SK-N-SH (cell line): ENCODE results near the gene FDPS. TPM values are rescaled to one million over a fixed set of nuclear protein-coding genes. Genes with fewer than 3 reads are reported as not detected.

Experiments
- CTCF ChIA-PET: fragments of 300-600, 350-600 bp; formaldehyde crosslinking; extraction: SDS; loops from one replicate; lab custom pipeline; 2021; lab: Yijun Ruan, JAX
- POLR2A ChIA-PET: fragments of 350-600 bp; sonication (Branson Sonifier 250); formaldehyde crosslinking; extraction: SDS; loops from one replicate; lab custom pipeline; 2020; ENCODE audit warnings: antibody characterized with exemption, inconsistent platforms; lab: Yijun Ruan, JAX
- DNase-seq: peaks from one replicate; pipeline ENCODE4 v3.0.0; 2012
- H2AFZ ChIP-seq: fragments of 200-600 bp; sonication (generic); 2 replicates; pipeline ENCODE4 v1.8.1; 2016; ENCODE audit warnings: antibody characterized with exemption, mild to moderate bottlenecking, low read depth
- H3F3A ChIP-seq: fragments of 200-600 bp; sonication (generic); replicated peaks from 2 replicates; pipeline ENCODE3; 2016; ENCODE audit warnings: antibody characterized with exemption, mild to moderate bottlenecking; ENCODE audit not compliant: insufficient read depth
- H3K27ac ChIP-seq, 2 experiments: fragments of 200-500 bp in 1 of 2; fragments of 200-600 bp in 1 of 2; sonication (Bioruptor generic) in 1 of 2; sonication (generic), shearing (Covaris generic) in 1 of 2; 2 replicates each; pipeline versions ENCODE4 v1.5.1 to v1.6.1; 2014 to 2016; ENCODE audit warnings: low read depth in 2 of 2, inconsistent platforms in 1 of 2, low read length in 1 of 2, mild to moderate bottlenecking in 1 of 2, mixed read lengths in 1 of 2
- H3K27me3 ChIP-seq: fragments of 200-600 bp; sonication (generic), shearing (Covaris generic); 2 replicates; pipeline ENCODE4 v1.6.1; 2016; ENCODE audit warnings: mixed run types; ENCODE audit not compliant: insufficient read depth
- H3K36me3 ChIP-seq, 2 experiments: fragments of 200-500 bp in 1 of 2; fragments of 200-600 bp in 1 of 2; sonication (Bioruptor generic) in 1 of 2; sonication (generic) in 1 of 2; replicated peaks in 1 of 2; 2 replicates each; pipeline versions ENCODE3 to v1.5.1; 2014 to 2016; ENCODE audit warnings: low read length in 1 of 2, mild to moderate bottlenecking in 1 of 2; ENCODE audit not compliant: insufficient read depth in 2 of 2, control insufficient read depth in 1 of 2
- H3K4me1 ChIP-seq, 2 experiments: fragments of 200-500 bp in 1 of 2; fragments of 200-600 bp in 1 of 2; sonication (Bioruptor generic) in 1 of 2; sonication (generic), shearing (Covaris generic) in 1 of 2; 2 replicates each; pipeline versions ENCODE4 v1.5.1 to v1.6.1; 2014 to 2016; ENCODE audit warnings: low read depth in 1 of 2, low read length in 1 of 2, mixed run types in 1 of 2; ENCODE audit not compliant: insufficient read depth in 2 of 2, control insufficient read depth in 1 of 2
- H3K4me2 ChIP-seq: fragments of 200-600 bp; sonication (generic), shearing (Covaris generic); 2 replicates; pipeline ENCODE4 v1.6.1; 2017; ENCODE audit warnings: mixed run types
- H3K4me3 ChIP-seq, 2 experiments: fragments of 200-500 bp in 1 of 2; fragments of 200-600 bp in 1 of 2; sonication (Bioruptor generic) in 1 of 2; sonication (generic), shearing (Covaris generic) in 1 of 2; 2 replicates each; pipeline versions ENCODE4 v1.5.1 to v1.8.1; 2014 to 2016; ENCODE audit warnings: low read depth in 2 of 2, inconsistent platforms in 1 of 2, low read length in 1 of 2, mild to moderate bottlenecking in 1 of 2, mixed read lengths in 1 of 2, moderate library complexity in 1 of 2
- H3K79me2 ChIP-seq: fragments of 200-600 bp; sonication (generic); 2 replicates; pipeline ENCODE4 v1.8.1; 2017; ENCODE audit warnings: mild to moderate bottlenecking; ENCODE audit not compliant: insufficient read depth
- H3K9ac ChIP-seq: fragments of 200-600 bp; sonication (generic); 2 replicates; pipeline ENCODE4 v1.6.1; 2017; ENCODE audit warnings: mixed run types
- H3K9me2 ChIP-seq: fragments of 200-600 bp; sonication (generic); 2 replicates; pipeline ENCODE4 v1.6.1; 2017; ENCODE audit warnings: mixed run types
- H3K9me3 ChIP-seq: fragments of 200-600 bp; sonication (generic); 2 replicates; pipeline ENCODE4 v1.6.1; 2017; ENCODE audit warnings: mixed run types, mild to moderate bottlenecking, moderate library complexity
- H4K20me1 ChIP-seq: fragments of 200-600 bp; sonication (generic); 2 replicates; pipeline ENCODE4 v1.6.1; 2017; ENCODE audit warnings: mild to moderate bottlenecking, mixed run types; ENCODE audit not compliant: insufficient read depth
- ELF1 ChIP-seq: IDR thresholded peaks from 2 replicates; pipeline ENCODE4 v1.4.0; 2012
- EZH2phosphoT487 ChIP-seq: fragments of 200-600 bp; sonication (generic); IDR thresholded peaks from 2 replicates; pipeline ENCODE4 v1.6.1; 2017; ENCODE audit warnings: low read depth, mixed run types, mild to moderate bottlenecking, antibody characterized with exemption, moderate library complexity, borderline replicate concordance
- FOXJ3 ChIP-seq: sonication (generic); formaldehyde crosslinking; IDR thresholded peaks from 2 replicates; pipeline ENCODE4 v1.5.1; 2020; ENCODE audit warnings: mild to moderate bottlenecking, missing genetic modification reagents
- GATA2 ChIP-seq: sonication (generic); formaldehyde crosslinking; IDR thresholded peaks from 2 replicates; pipeline ENCODE4 v1.5.0; 2020; ENCODE audit warnings: mild to moderate bottlenecking, missing genetic modification reagents
- RXRA ChIP-seq: IDR thresholded peaks from 2 replicates; pipeline ENCODE4 v1.4.0; 2012; ENCODE audit warnings: low read depth, mild to moderate bottlenecking, borderline replicate concordance
- TAF1 ChIP-seq: IDR thresholded peaks from 2 replicates; pipeline ENCODE4 v1.6.1; 2012; ENCODE audit warnings: low read depth, mild to moderate bottlenecking, low read length, moderate library complexity, borderline replicate concordance
- TCF12 ChIP-seq: IDR thresholded peaks from 2 replicates; pipeline ENCODE4 v1.4.0; 2012
- TEAD4 ChIP-seq: IDR thresholded peaks from 2 replicates; pipeline ENCODE4 v1.4.0; 2012; ENCODE audit warnings: mild to moderate bottlenecking, borderline replicate concordance; ENCODE audit not compliant: insufficient read depth
- YY1 ChIP-seq: IDR thresholded peaks from 2 replicates; pipeline ENCODE4 v1.4.0; 2012; ENCODE audit warnings: low read depth, mild to moderate bottlenecking
- WGBS: methylation state at CpG from one replicate; pipeline ENCODE4 v1.1.6; 2017; ENCODE audit warnings: low lambda C conversion rate; 5-methylcytosine and 5-hydroxymethylcytosine counted together
- polyA plus RNA-seq, 3 experiments: library from polyadenylated mRNA; depleted of rRNA; stranded (reverse); fragments of >200 nt; gene quantifications; 2 replicates each; pipeline ENCODE4 v1.2.3, GENCODE V29; 2012
- TF ChIP-seq, protein P1 (sequence below): fragments of 200-600 bp; sonication (generic); IDR thresholded peaks from 2 replicates; pipeline ENCODE4 v1.6.1; 2017; ENCODE audit warnings: antibody characterized with exemption, mild to moderate bottlenecking, moderate library complexity
- TF ChIP-seq, protein P2 (sequence below): fragments of 150-350 bp; IDR thresholded peaks from 2 replicates; pipeline ENCODE4 v1.6.1; 2016; ENCODE audit warnings: mild to moderate bottlenecking, low read depth, low read length
- TF ChIP-seq, protein P3 (sequence below): IDR thresholded peaks from 2 replicates; pipeline ENCODE4 v1.4.0; 2012; ENCODE audit warnings: low read depth
- TF ChIP-seq, protein P4 (sequence below): IDR thresholded peaks from 2 replicates; pipeline ENCODE4; 2012
- TF ChIP-seq, protein P5 (sequence below): fragments of 150-350 bp; IDR thresholded peaks from 2 replicates; pipeline ENCODE4 v1.6.1; 2017; ENCODE audit warnings: antibody characterized with exemption, low read length, low read depth, borderline replicate concordance

The FDPS gene
- polyA plus RNA-seq, 1 of the 3 experiments (the other 2 are of a cell fraction) = 126 TPM

DNA sequence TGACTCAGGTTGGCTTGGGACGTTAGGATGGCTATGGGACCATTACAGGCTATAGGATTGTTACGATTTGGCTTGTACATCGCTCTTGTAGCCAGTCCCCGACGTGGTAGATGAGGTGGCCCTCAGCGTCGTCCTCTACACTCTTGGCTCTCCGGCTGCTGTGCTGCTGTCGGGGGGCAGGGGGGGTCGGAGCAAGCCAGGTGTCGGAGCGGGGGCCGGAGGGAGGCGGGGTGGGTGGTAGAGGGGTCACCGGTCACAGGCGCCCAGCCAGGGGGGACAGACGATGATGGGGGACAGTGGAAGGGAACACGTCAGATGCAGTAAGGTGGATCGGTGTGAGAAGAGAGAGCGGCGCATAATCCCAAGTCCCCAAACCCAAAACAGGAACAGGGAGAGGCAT, 40.0 kb upstream of the FDPS start:
- peaks cover 15% of the 10 kb centered on the region for H4K20me1 ChIP-seq
- H3F3A ChIP-seq = peaks cover 25% of the 10 kb centered on the region
- CTCF ChIA-PET = interaction anchor here (0.7 to 13.2 kb wide), 3 partner anchors 9 to 18 kb away, joined by 3 to 126 read pairs (median 3); no protein-coding TSS in a partner anchor
- H3K9me3 ChIP-seq = no peaks in the 10 kb centered on the region
- TF ChIP-seq, protein P1, sequence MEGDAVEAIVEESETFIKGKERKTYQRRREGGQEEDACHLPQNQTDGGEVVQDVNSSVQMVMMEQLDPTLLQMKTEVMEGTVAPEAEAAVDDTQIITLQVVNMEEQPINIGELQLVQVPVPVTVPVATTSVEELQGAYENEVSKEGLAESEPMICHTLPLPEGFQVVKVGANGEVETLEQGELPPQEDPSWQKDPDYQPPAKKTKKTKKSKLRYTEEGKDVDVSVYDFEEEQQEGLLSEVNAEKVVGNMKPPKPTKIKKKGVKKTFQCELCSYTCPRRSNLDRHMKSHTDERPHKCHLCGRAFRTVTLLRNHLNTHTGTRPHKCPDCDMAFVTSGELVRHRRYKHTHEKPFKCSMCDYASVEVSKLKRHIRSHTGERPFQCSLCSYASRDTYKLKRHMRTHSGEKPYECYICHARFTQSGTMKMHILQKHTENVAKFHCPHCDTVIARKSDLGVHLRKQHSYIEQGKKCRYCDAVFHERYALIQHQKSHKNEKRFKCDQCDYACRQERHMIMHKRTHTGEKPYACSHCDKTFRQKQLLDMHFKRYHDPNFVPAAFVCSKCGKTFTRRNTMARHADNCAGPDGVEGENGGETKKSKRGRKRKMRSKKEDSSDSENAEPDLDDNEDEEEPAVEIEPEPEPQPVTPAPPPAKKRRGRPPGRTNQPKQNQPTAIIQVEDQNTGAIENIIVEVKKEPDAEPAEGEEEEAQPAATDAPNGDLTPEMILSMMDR = no peak
- TF ChIP-seq, protein P2, sequence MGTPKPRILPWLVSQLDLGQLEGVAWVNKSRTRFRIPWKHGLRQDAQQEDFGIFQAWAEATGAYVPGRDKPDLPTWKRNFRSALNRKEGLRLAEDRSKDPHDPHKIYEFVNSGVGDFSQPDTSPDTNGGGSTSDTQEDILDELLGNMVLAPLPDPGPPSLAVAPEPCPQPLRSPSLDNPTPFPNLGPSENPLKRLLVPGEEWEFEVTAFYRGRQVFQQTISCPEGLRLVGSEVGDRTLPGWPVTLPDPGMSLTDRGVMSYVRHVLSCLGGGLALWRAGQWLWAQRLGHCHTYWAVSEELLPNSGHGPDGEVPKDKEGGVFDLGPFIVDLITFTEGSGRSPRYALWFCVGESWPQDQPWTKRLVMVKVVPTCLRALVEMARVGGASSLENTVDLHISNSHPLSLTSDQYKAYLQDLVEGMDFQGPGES = no peak
- TF ChIP-seq ELF1 (no peak), GATA2 (no peak), TCF12 (no peak), TEAD4 (no peak)
- TF ChIP-seq, protein P3, sequence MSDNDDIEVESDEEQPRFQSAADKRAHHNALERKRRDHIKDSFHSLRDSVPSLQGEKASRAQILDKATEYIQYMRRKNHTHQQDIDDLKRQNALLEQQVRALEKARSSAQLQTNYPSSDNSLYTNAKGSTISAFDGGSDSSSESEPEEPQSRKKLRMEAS = no peak
- TF ChIP-seq, protein P4, sequence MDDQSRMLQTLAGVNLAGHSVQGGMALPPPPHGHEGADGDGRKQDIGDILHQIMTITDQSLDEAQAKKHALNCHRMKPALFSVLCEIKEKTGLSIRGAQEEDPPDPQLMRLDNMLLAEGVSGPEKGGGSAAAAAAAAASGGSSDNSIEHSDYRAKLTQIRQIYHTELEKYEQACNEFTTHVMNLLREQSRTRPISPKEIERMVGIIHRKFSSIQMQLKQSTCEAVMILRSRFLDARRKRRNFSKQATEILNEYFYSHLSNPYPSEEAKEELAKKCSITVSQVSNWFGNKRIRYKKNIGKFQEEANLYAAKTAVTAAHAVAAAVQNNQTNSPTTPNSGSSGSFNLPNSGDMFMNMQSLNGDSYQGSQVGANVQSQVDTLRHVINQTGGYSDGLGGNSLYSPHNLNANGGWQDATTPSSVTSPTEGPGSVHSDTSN = no peak
- no peaks in the 10 kb centered on the region for H3K27me3 ChIP-seq
- H3K9ac ChIP-seq = no peak overlapping the region
- no peak overlapping the region for H2AFZ ChIP-seq
- H3K9me2 ChIP-seq = no peaks in the 10 kb centered on the region
- whole genome bisulfite sequencing = 93% methylated on average over 20 of the region's 21 CpGs
- POLR2A ChIA-PET = no interaction called here
- H3K4me3 ChIP-seq = no peak overlapping the region
- H3K79me2 ChIP-seq = peaks cover 41% of the 10 kb centered on the region
- H3K27ac ChIP-seq = no peak overlapping the region
- peaks cover 0 to 9% of the 10 kb centered on the region in 2 experiments; a peak in 2 of 4 replicates for H3K4me1 ChIP-seq
- H3K36me3 ChIP-seq = peaks cover 59 to 67% of the 10 kb centered on the region in 2 experiments
- DNase-seq = no peak
- no peak overlapping the region for H3K4me2 ChIP-seq

DNA sequence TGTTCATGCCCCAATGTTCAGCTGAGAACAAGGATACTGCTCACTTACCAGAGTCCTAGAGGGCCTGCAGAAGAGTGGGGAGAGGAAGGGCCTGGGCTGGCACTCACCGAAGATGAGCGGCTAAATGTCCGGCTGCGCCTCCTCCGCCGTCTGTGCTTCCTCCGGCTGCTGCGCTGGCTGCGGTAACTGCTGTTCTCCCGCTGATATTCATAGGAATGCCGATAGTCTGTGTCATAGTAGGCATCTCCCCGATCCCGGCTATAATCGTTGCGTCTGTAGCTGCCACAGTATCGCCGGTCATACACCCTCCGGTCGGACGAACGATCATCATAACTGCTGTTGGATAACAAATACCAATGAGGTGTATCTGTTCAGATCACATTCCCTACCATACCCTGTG, 39.3 kb upstream of the FDPS start:
- CTCF ChIA-PET = interaction anchor here (0.9 to 13.2 kb wide), 2 partner anchors 10 to 19 kb away, joined by 3 to 126 read pairs; no protein-coding TSS in a partner anchor
- no peak overlapping the region for H3K4me3 ChIP-seq
- 94% methylated on average over 16 of the region's 21 CpGs for WGBS
- TF ChIP-seq, protein P4 = no peak
- TF ChIP-seq RXRA (no peak), FOXJ3 (CRISPR knock-in tag) (no peak), ELF1 (no peak), TAF1 (no peak), EZH2phosphoT487 (no peak), GATA2 (no peak), YY1 (no peak)
- TF ChIP-seq, protein P5, sequence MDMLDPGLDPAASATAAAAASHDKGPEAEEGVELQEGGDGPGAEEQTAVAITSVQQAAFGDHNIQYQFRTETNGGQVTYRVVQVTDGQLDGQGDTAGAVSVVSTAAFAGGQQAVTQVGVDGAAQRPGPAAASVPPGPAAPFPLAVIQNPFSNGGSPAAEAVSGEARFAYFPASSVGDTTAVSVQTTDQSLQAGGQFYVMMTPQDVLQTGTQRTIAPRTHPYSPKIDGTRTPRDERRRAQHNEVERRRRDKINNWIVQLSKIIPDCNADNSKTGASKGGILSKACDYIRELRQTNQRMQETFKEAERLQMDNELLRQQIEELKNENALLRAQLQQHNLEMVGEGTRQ = no peak
- TF ChIP-seq, protein P2 = no peak

More for the DNA sequence above, 39.3 kb upstream of the FDPS start:
- H3K4me2 ChIP-seq = no peak overlapping the region
- no peaks in the 10 kb centered on the region for H3K27me3 ChIP-seq
- H3K4me1 ChIP-seq = peaks cover 0 to 12% of the 10 kb centered on the region in 2 experiments; a peak in 2 of 4 replicates
- peaks cover 15% of the 10 kb centered on the region for H4K20me1 ChIP-seq
- H3K79me2 ChIP-seq = peaks cover 41% of the 10 kb centered on the region
- no peaks in the 10 kb centered on the region for H3K9me3 ChIP-seq
- peaks cover 17% of the 10 kb centered on the region for H3F3A ChIP-seq
- H3K9me2 ChIP-seq = no peaks in the 10 kb centered on the region
- H3K27ac ChIP-seq = no peak overlapping the region
- peaks cover 57 to 59% of the 10 kb centered on the region in 2 experiments for H3K36me3 ChIP-seq
- H2AFZ ChIP-seq = no peak overlapping the region
- no peak overlapping the region for H3K9ac ChIP-seq
- DNase-seq = no peak
- POLR2A ChIA-PET = no interaction called here
